Measurements from ENCODE around the gene PDZRN4. TPM values are rescaled to one million over a fixed set of nuclear protein-coding genes. Genes with fewer than 3 reads are reported as not detected.

The PDZRN4 gene
- total and polyA plus RNA-seq, 2 donors (not counting 3 experiments of a cell fraction or from before 2014, with no cell fraction given) = not detected

DNA sequence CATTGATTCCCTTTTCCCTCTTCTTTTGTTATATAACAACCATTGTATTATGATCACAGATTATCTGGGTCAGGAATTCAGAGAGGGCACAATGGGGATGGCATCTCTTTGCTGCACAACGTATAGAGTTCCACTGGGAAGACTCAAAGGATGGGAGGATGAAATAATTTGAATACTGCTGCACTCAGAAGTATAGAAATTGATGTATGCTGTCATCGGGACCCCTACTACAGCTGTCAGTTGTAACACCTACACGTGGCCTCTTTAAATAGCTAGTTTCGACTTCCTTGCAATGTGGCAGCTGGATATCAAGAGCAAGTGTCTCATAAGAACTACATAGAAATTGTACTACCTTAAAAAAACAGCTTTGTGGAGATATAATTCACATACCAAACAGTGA, 408.1 kb downstream of the PDZRN4 start:
- Histone ChIP-seq H3K9ac (replicated peaks; ENCODE audit: extremely low read depth, insufficient read depth, low read length) (no peak overlapping the region), H3K9me3 (replicated peaks; ENCODE audit: control insufficient read depth, insufficient read depth, low read length) (no peaks in the 10 kb centered on the region), H2AFZ (ENCODE audit: low read depth, low read length) (no peak overlapping the region), H3K27ac (ENCODE audit: insufficient read depth, low read depth, low read length) (no peak overlapping the region), H3K4me1 (ENCODE audit: control insufficient read depth, extremely low read depth, insufficient read depth, low read length) (no peaks in the 10 kb centered on the region), H3K79me2 (ENCODE audit: control insufficient read depth, insufficient read depth, low read length) (no peaks in the 10 kb centered on the region), H4K20me1 (replicated peaks; ENCODE audit: control insufficient read depth, extremely low read depth, insufficient read depth, low read length) (no peaks in the 10 kb centered on the region), H3K4me2 (ENCODE audit: insufficient read depth, low read length) (no peak overlapping the region), H3K9me1 (replicated peaks; ENCODE audit: control insufficient read depth, extremely low read depth, insufficient read depth, low read length) (no peaks in the 10 kb centered on the region), H3K4me3 (replicated peaks in 1 of 3; ENCODE audit: insufficient read depth in 1 of 3, low read depth in 1 of 3, low read length in 3 of 3) (no peak overlapping the region), H3K27me3 (ENCODE audit: control insufficient read depth in 2 of 2, insufficient read depth in 2 of 2, low read length in 2 of 2) (no peaks in the 10 kb centered on the region), H3K36me3 (ENCODE audit: control insufficient read depth in 2 of 2, extremely low read depth in 1 of 2, insufficient read depth in 2 of 2, low read length in 2 of 2) (no peaks in the 10 kb centered on the region)
- dilution Hi-C loops (cut with MboI; ENCODE audit: extremely low pct_ligation_motif_present, low sequenced_read_pairs) (no loop called here), intact Hi-C loops (cut with micrococcal nuclease) (no loop called here)
- no TSS peak for BruUV-seq (replicated peaks)
- ChIA-PET CTCF (no interaction called here), POLR2A (no interaction called here)
- no peak for DNase-seq (ENCODE audit: low read depth, low spot score)
- TF ChIP-seq POLR2A (IDR thresholded peaks at IDR 0.05; ENCODE audit: low read depth, low read length) (no peak), FOS (IDR thresholded peaks at IDR 0.05; ENCODE audit: borderline replicate concordance, insufficient read depth, low read length) (no peak), JUN (IDR thresholded peaks at IDR 0.05; ENCODE audit: borderline replicate concordance, insufficient read depth, insufficient read length, low read depth) (no peak), POLR2AphosphoS5 (IDR thresholded peaks at IDR 0.05; ENCODE audit: insufficient read depth, low read depth, low read length) (no peak), GATA2 (IDR thresholded peaks at IDR 0.05; ENCODE audit: insufficient read depth, insufficient read length, low read depth, low read length) (no peak), EZH2 (IDR thresholded peaks at IDR 0.05; ENCODE audit: borderline replicate concordance, low read depth, low read length, severe bottlenecking) (no peak), CTCF (IDR thresholded peaks at IDR 0.05; ENCODE audit: extremely low read depth in 1 of 2, insufficient read depth in 1 of 2, low read depth in 1 of 2, low read length in 2 of 2) (no peak), MYC (IDR thresholded peaks at IDR 0.05; ENCODE audit: low read depth, low read length) (no peak)
- TF ChIP-seq, protein P1, sequence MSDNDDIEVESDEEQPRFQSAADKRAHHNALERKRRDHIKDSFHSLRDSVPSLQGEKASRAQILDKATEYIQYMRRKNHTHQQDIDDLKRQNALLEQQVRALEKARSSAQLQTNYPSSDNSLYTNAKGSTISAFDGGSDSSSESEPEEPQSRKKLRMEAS (IDR thresholded peaks at IDR 0.05; ENCODE audit: insufficient read depth, insufficient read length) = no peak
- no peak for FAIRE-seq
